DMS79 (cell line): ENCODE measurements around the gene FNDC3A.
"Not testable (repeated sequence)": the region's sequence is repeated elsewhere in the genome, so short reads cannot be mapped to it uniquely, and the experiment has no call there.

Experiments
- DNase-seq: peaks from one replicate; lab custom pipeline; 2025; lab: John Stamatoyannopoulos, UW

The FNDC3A gene

DNA sequence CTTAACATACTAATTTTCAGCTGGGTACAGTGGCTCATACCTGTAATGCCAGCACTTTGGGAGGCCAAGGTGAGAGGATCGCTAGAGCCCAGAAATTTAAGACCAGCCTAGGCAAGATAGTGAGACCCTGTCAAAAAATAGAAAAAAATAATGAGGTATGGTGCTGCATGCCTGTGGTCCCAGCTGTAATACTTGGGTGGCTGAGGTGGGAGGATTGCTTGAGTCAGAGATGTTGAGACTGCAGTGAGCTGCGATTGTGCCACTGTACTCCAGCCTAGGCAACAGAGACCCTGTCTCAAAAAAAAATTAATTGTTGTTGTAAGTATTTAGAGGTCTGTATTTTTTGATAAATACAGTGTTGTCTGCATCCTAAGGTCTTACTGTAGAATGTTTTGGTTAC lies 66.8 kb downstream of the FNDC3A start:
- DNase-seq = no peak

- no peak for DNase-seq
Observed at GRCh38 chr13:49044008-49044407, 68.3 kb downstream of the FNDC3A start.

DNA sequence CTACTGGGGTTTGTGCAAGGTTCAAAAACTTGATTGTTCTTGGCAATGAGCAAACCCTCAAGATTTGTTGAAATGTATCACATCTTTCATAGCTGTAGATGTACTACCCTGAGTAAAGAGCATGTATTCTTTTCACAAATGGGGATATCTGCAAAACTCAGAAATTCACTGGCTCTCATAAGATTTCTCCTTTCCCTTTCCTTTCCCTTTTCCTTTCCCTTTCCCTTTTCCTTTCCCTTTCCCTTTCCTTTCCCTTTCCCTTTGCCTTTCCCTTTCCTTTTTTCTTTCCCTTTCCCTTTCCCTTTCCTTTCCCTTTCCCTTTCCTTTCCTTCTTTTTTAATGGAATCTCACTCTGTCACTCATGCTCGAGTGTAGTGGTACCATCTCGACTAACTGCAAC lies 69.1 kb downstream of the FNDC3A start:
- no peak for DNase-seq

DNA sequence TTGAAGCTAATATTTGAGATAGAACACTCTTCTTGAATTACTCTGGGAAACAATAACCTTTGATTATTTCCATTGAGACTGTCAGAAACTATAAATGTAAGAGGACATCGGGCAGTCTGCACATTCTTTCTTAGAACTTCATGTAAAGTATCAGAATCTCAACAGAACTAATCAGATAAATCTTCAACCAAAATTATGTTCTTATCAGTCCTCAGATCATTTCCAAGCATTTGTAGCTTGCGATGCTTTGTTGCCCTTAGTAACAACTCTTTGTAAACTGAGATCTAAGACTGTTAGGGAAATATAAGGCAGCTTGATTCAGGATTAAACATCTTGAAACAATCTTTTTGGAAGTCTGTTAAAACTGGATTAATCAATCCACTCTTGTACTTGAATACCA lies 70.3 kb downstream of the FNDC3A start:
- no peak for DNase-seq

GRCh38 chr13:49046519-49046918 lies 70.8 kb downstream of the FNDC3A start:
- DNase-seq = no peak

GRCh38 chr13:49052813-49053212 lies 77.1 kb downstream of the FNDC3A start:
- no peak for DNase-seq

DNA sequence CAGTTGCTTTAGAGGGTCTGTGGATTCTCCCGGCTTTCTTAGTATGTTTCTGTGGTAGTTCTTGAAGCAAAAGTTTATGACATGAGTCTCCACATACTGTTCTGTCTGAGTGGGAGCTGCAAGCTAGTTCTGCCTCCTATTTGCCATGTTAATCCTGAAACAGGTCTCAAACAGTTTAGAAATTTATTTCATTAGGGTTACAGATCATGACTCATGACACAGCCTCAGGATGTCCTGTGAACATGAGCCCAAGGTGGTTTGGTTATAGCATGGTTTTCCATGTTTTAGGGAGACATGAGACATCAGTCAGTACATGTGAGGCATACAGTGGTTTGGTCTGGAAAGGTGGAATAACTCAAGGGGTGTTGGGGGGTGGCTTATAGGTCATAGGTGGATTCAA lies 77.5 kb downstream of the FNDC3A start:
- no peak for DNase-seq

DNA sequence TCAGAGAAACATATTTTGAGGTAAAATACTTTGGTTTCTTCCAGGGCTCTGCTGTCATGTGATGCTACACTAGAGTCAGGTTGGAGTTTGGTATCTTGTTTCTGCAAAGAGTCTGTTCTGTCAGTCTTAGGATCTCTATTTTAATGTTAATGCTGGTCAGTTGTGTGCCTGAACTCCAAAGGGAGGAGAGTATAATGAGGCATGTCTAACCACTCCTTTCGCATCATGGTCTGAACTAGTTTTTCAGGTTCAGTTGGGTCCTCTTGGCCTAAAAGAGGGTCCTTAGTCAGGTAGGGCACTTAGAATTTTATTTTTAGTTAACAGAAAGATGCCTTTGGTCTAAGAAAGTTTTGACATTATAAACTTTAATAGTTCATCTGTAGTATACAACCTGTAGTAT lies 78.2 kb downstream of the FNDC3A start:
- no peak for DNase-seq

- DNase-seq = no peak
Observed at GRCh38 chr13:49055021-49055420, 79.3 kb downstream of the FNDC3A start.

GRCh38 chr13:49057176-49057575 lies 81.5 kb downstream of the FNDC3A start:
- no peak for DNase-seq

DNA sequence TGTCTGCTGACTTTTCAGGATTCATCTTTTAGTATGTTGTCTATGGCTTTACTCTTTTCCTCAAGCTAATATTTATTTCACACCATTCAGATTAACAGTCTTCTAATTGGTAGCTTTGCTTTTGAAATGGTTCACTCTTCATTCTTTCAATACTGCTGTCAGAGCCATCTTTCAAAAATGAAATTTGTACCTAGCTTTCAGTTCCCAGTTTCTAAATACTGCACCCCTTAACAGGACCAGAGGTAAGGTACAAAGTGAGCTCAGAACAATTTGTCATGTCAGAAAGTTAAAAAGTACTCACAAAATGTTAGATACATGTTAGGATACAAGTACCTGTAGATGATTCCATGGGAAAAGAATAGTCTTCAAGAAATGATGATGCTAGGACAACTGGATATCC lies 83.0 kb downstream of the FNDC3A start:
- no peak for DNase-seq

- DNase-seq = no peak
Observed at GRCh38 chr13:49060678-49061387, 85.1 kb downstream of the FNDC3A start.

DNA sequence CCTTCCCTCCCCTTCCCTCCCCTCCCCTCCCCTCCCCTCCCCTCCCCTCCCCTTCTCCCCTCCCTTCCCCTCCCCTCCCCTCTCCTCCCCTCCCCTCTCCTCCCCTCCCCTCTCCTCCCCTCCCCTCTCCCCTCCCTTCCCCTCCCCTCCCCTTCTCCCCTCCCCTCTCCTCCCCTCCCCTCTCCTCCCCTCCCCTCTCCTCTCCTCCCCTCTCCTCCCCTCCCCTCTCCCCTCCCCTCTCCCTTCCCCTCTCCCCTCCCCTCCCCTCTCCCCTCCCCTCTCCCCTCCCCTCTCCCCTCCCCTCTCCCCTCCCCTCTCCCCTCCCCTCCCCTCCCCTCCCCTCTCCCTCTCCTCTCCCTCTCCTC lies 85.7 kb downstream of the FNDC3A start:
- not testable (repeated sequence) for DNase-seq

GRCh38 chr13:49062297-49062896 lies 86.7 kb downstream of the FNDC3A start:
- DNase-seq = no peak

- no peak for DNase-seq
Observed at GRCh38 chr13:49063011-49063410, 87.3 kb downstream of the FNDC3A start.

- DNase-seq = no peak
Observed at GRCh38 chr13:49063497-49063896, 87.8 kb downstream of the FNDC3A start.

- DNase-seq = no peak
Observed at GRCh38 chr13:49064476-49064875, 88.8 kb downstream of the FNDC3A start.

GRCh38 chr13:49066856-49067255 lies 91.1 kb downstream of the FNDC3A start:
- DNase-seq = no peak

GRCh38 chr13:49068498-49068897 lies 92.8 kb downstream of the FNDC3A start:
- DNase-seq = not testable (repeated sequence)

- not testable (repeated sequence) for DNase-seq
Observed at GRCh38 chr13:49070021-49070420, 94.3 kb downstream of the FNDC3A start.

DNA sequence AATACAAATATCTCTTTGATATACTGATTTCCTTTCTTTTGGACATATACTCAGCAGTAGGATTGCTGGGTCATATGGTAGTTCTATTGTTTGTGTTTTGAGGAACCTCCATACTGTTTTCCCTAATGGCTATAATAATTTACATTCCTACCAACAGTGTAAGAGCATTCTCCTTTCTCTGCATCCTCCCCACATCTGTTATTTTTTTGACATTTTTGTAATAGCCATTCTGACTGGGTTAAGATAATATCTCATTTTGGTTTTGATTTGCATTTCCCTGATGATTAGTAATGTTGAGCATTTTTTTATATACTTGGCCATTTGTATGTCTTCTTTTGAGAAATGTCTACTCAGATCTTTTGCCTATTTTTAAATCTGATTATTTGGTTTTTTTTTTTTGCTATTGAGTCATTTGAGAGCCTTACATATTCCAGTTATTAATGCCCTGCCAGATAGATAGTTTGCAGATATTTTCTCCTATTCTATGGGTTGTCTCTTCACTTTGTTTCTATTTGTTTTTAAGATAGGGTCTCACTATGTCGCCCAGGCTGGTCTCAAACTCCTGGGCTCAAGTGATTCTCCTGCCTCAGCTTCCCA lies 95.7 kb downstream of the FNDC3A start:
- no peak for DNase-seq

DNA sequence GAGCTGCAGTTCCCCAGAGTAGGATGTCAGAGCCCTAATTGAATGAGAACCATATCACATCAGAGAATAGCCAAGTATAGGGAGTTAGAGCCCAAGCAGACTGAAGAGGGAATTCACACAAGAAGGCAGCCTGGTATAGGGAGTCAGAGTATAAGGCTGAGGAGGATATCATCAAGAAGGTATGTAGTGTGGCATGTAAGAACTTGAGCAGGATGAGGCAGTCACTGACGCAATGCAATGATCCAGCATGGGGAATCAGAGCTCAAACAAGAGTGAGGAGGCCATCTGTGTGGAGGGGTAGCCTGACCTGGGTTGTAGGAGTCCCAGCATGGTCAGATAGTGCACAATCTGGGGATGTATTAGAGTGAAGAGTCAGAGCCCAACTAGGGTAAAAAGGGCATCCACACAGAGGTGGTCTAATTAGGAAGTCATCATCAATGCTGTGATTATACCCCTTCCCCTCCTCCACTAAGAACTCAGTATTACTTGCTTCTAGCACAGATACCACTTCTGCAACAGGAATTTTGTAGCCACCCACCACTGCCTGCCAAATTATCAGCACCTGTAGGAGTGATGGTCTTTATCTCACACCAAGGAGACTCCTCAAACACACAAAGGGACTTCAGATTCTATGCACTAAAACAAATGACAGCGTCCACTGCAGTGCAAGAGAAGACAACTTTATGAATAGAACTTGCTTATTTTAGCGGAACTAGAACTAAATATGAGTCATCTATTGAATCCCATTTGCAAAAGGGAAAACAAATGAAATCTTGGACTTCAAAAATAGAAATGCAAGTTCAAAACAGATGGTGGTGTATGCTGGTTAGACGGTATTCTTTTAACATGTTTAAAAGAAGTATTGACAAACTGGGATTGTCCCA lies 107.2 kb downstream of the FNDC3A start:
- no peak for DNase-seq

DNA sequence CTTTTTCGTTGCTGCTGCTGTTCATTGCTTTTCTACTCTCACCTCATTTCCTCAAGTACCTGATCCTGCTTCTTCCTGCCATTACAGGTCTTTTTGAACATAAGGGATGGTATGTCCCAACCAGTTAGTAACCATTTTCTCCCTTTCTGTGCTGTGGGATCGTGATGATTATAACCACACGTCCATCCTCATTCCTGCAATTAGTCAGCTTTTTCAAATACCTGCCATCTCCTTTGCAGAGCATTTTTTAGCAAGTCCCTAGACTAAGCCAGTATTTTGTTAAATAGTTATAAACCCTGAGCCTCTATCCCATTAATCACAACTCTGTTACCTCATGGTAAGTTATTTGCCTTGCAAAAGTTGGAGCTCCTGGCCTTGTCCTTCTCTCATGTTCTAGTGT lies 109.2 kb downstream of the FNDC3A start:
- DNase-seq = no peak
